Epithelial cell of esophagus (primary cell): ENCODE data around the gene STK10.

ENCODE experiments used
- DNase-seq: peaks from one replicate; pipeline ENCODE4 v3.0.0; 2010; ENCODE audit warnings: low read depth
- H3K4me3 ChIP-seq: 2 replicates; pipeline ENCODE4 v1.5.1; 2011; ENCODE audit warnings: mild to moderate bottlenecking, low read length, control low read depth
- CTCF ChIP-seq: IDR thresholded peaks from 2 replicates; pipeline ENCODE4 v1.5.1; 2011; ENCODE audit warnings: low read depth, mild to moderate bottlenecking, low read length, control low read depth, inconsistent platforms; ENCODE audit not compliant: insufficient read depth; ENCODE audit errors: missing control alignments

The STK10 gene

DNA sequence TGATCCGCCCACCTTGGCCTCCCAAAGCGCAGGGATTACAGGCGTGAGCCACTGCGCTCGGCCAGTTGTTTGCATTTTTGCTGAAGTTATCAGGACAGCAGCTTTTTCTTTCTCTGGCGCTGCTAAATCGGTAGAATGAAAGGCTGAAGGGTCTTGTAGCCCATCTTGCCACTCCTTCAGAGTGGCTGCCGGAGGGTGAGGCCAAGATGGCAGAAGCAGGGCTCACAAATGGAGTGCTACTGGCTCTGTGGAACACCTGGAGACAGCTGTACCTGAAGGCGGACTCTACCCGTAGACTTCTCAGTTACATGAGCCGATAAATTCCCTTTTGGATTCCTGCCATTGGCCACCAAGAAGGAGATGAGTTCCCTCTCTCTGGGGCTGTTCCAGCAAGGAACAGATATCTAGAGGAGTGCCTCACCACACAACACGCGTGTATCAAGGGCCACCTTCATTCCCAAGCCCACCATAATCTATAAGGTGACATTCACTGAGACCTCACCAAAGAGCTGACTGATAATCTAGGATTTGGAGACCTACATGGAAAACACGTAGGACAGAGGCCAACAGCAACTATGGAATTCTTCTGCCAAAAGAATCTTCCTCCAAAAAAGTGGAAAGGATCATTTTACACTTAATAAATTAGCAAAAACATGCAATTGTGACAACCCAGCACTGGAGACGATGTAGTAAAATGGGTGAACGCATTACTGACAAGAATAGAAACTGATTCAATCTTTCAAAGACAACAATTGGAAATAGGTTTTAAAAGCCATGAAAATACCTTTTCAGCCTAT, 21.8 kb downstream of the STK10 start:
- TF ChIP-seq CTCF, result no peak
- H3K4me3 ChIP-seq, result no peak overlapping the region
- no peak for DNase-seq

DNA sequence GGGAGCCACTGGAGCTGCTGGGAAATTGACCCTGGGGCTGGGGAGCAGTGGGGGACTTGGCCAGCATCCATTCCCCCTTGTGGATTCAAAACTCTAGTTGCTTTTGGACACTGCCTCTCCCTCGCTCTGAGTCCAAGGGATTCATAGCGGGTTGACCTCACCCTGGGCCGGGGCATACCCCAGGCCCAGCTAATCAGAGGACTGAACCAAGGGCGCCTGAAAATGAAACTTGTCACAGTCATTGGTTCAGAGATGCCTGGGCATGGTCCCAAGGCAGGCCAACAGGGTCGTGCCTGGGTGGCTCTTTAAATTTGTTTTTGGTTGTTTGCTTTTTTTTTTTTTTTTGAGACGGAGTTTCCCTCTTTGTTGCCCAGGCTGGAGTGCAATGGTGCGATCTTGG, 22.6 kb downstream of the STK10 start:
- DNase-seq, result no peak
- TF ChIP-seq CTCF, result no peak
- H3K4me3 ChIP-seq, result no peak overlapping the region

DNA sequence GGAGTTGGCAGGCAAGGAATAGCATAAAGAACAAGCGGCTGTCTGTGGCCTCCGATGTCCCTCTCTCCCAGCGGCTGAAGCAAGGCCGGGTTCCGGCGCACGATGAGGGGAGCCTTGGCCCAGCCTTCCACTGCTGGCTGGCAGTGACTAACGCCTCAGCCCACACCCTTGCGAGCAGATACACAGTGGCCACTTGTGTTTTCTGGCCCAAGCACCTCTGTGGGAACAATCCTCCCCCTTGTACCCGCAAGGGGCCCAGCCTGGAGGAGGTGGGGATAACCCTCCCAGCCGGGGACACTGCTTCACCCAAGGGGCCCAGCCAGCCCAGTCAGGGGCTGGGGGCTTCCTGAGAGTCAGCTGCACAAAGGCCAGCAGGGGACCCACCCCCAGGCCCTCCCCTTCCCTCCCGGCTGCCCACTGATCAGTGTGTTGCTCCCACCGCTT, 23.2 kb downstream of the STK10 start:
- H3K4me3 ChIP-seq, result no peak overlapping the region

GRCh38 chr5:172163346-172163745, 24.7 kb downstream of the STK10 start:
- no peak overlapping the region for H3K4me3 ChIP-seq
- no peak for DNase-seq
- no peak for TF ChIP-seq CTCF

More for the DNA sequence above, 23.2 kb downstream of the STK10 start:
- no peak for DNase-seq
- TF ChIP-seq CTCF, result no peak

DNA sequence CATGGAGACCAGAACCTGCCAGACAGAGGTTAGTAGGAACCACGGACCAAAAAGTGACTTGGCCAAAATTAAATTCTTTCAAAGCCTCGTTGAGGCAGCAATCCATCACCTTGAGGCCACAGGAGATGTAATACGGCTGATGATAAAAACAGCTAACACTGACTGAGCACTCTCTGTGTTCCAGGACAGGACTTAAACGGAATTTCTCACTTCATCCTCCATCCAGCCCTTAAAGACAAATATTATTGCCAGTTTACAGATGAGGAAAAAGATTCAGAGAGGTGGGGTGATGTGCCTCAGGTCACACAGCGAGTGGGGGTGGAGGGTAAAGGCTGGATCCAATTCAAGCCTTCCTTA, 25.1 kb downstream of the STK10 start:
- no peak for TF ChIP-seq CTCF
- H3K4me3 ChIP-seq, result no peak overlapping the region
- no peak for DNase-seq

DNA sequence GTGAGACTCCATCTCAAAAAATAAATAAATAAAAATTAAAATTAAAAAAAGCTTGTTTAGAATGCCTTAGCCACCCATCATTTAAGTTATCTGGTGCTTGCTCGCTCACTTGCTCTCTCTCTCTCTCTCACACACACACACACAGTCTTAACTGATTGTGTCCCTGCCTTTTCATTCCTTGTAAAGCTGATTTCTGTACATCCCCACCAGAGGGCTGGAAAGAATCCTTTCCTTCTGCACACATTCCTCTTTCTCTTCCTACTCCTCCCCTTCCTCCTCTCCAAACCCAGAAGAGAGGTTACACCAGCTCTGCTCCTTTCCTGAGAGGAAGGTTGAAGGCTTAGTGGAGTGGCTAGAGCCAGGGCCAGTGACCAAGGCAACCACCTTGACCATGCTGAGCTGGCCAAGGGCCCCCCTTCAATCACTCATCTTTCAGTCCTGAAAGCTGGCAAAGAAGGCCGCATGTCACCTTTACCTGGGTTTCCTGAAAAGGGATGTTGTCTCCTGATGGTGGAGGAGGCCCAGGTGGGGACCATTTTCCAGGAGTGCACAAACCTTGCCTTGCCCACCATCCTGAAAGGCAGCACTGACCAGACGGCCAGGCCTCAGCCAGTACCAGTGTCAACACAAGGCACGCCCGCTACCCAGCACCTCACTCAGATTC, 25.6 kb downstream of the STK10 start:
- no peak overlapping the region for H3K4me3 ChIP-seq
- no peak for DNase-seq
- TF ChIP-seq CTCF, result no peak
